ENCODE data around the gene CNNM3. TPM values are rescaled to one million over a fixed set of nuclear protein-coding genes. Genes with fewer than 3 reads are reported as not detected.

The CNNM3 gene
- total RNA-seq, 1 experiment from 2014 or later: 62.5 TPM

DNA sequence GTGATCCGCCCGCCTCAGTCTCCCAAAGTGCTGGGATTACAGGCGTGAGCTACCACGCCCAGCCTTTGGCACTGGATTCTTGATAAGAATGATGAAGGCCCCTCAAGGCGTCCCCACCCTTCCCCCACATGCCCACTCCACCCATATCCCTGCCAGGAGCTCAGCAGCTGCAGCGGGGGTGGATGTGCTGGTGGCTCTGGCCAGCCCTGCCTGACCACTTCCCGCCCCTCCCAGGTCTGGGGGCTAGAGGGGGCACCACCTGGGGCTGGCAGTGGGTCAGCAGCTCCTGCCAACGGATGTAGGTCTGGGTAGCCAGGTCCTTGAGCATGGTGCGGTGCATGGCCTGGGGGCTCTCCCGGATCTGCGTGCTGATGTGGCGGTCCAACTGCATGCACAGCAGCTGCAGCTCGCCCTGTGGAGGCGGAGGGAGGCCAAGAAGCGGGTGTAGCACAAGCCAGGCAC is 61.6 kb downstream of the CNNM3 start:
- CTCF ChIA-PET: no interaction called here
- H3K36me3 ChIP-seq (ENCODE audit: control insufficient read depth, insufficient read depth, low read length): no peaks in the 10 kb centered on the region
- DNase-seq: no peak
- peaks cover 11% of the 10 kb centered on the region for H3K4me1 ChIP-seq
- no peaks in the 10 kb centered on the region for H3K36me3 Mint-ChIP-seq (ENCODE audit: insufficient read depth, unreplicated experiment)
- no peaks in the 10 kb centered on the region for H3K27me3 ChIP-seq (replicated peaks; ENCODE audit: control insufficient read depth, insufficient read depth, low read length)
- TF ChIP-seq, protein P1, sequence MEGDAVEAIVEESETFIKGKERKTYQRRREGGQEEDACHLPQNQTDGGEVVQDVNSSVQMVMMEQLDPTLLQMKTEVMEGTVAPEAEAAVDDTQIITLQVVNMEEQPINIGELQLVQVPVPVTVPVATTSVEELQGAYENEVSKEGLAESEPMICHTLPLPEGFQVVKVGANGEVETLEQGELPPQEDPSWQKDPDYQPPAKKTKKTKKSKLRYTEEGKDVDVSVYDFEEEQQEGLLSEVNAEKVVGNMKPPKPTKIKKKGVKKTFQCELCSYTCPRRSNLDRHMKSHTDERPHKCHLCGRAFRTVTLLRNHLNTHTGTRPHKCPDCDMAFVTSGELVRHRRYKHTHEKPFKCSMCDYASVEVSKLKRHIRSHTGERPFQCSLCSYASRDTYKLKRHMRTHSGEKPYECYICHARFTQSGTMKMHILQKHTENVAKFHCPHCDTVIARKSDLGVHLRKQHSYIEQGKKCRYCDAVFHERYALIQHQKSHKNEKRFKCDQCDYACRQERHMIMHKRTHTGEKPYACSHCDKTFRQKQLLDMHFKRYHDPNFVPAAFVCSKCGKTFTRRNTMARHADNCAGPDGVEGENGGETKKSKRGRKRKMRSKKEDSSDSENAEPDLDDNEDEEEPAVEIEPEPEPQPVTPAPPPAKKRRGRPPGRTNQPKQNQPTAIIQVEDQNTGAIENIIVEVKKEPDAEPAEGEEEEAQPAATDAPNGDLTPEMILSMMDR (IDR thresholded peaks at IDR 0.05; ENCODE audit: insufficient read depth in 1 of 2, low read depth in 1 of 2, low read length in 1 of 2, severe bottlenecking in 1 of 2, unreplicated experiment in 1 of 2): no peak
- H3K4me1 Mint-ChIP-seq (ENCODE audit: low read depth, unreplicated experiment): peaks cover 7% of the 10 kb centered on the region
- H3K9me3 ChIP-seq: no peaks in the 10 kb centered on the region
- H3K4me3 ChIP-seq (ENCODE audit: low read depth, low read length): no peak overlapping the region
- no peaks in the 10 kb centered on the region for H3K9me3 Mint-ChIP-seq (ENCODE audit: unreplicated experiment)
- intact Hi-C loops (cut with micrococcal nuclease; ENCODE audit: unreplicated experiment): no loop called here
- POLR2A ChIA-PET: no interaction called here
- no peaks in the 10 kb centered on the region for H3K27me3 Mint-ChIP-seq (ENCODE audit: insufficient read depth, unreplicated experiment)
- H3K27ac Mint-ChIP-seq (ENCODE audit: unreplicated experiment): no peak overlapping the region
- BruUV-seq (replicated peaks): no TSS peak
- H3K4me3 Mint-ChIP-seq (ENCODE audit: unreplicated experiment): no peak overlapping the region

DNA sequence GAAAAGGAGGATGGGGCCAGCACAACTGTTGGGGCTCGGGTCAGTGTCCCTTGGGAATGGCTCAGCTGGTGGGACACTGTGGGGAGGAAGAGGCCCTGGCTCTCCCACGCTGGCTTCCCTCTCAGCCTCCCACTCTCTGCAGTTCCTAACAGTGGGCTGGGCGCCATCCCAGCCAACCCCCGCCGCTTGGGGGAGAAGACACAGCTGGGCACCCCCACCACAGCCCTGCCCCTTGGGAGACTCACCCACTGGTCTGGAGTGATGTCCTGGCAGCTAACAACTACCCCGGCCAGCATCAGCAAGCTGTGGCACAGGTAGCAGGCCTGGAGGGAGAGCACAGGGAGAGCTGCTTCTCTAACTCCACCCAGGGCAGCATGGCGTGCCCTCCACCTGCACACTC is 62.1 kb downstream of the CNNM3 start:
- Mint-ChIP-seq H3K27ac (ENCODE audit: unreplicated experiment) (no peak overlapping the region), H3K4me1 (ENCODE audit: low read depth, unreplicated experiment) (peaks cover 7% of the 10 kb centered on the region), H3K36me3 (ENCODE audit: insufficient read depth, unreplicated experiment) (no peaks in the 10 kb centered on the region), H3K9me3 (ENCODE audit: unreplicated experiment) (no peaks in the 10 kb centered on the region), H3K27me3 (ENCODE audit: insufficient read depth, unreplicated experiment) (no peaks in the 10 kb centered on the region), H3K4me3 (ENCODE audit: unreplicated experiment) (no peak overlapping the region)
- Histone ChIP-seq H3K9me3 (no peaks in the 10 kb centered on the region), H3K4me1 (peaks cover 6% of the 10 kb centered on the region), H3K4me3 (ENCODE audit: low read depth, low read length) (no peak overlapping the region), H3K36me3 (ENCODE audit: control insufficient read depth, insufficient read depth, low read length) (no peaks in the 10 kb centered on the region), H3K27me3 (replicated peaks; ENCODE audit: control insufficient read depth, insufficient read depth, low read length) (no peaks in the 10 kb centered on the region)
- ChIA-PET CTCF (no interaction called here), POLR2A (no interaction called here)
- BruUV-seq (replicated peaks): no TSS peak
- TF ChIP-seq, protein P1 (IDR thresholded peaks at IDR 0.05; ENCODE audit: insufficient read depth in 1 of 2, low read depth in 1 of 2, low read length in 1 of 2, severe bottlenecking in 1 of 2, unreplicated experiment in 1 of 2): no peak
- intact Hi-C loops (cut with micrococcal nuclease; ENCODE audit: unreplicated experiment): no loop called here
- no peak for DNase-seq

DNA sequence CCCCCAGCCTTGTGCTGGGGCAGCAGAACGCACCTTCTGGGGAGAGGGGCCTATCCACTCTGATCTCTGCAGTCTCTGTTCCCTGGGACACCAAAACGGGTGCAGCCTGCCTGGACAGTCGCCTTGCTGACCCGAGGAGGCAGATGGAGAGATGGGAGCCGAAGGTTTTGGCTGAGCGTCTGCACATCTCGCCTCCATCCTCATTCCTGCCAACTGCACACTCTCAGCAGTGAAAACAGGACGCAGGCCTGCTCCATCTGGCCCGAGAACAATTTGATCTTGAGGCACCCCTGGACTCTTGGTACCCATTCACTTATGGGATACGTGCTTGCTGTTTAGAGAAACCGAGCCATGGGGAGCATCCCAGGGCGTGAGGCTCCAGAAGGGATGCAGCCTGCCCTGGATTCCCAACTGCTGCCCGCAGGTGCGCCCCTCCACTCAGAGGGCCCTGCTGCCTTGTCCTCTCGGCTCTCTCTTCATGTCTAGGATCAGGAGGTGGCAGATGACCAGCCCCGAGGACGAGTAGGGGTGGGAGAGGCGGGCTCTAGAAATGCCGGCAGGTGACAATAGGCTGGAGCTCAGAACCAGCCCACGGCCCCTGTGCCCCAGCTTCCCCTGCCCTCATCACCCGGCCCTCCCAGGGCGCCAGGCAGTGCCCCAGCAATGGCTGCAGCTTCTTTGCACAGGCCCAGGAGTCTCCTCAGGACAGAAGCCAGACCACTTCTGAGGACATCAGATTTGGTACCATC is 62.9 kb downstream of the CNNM3 start:
- Histone ChIP-seq H3K36me3 (ENCODE audit: control insufficient read depth, insufficient read depth, low read length) (no peaks in the 10 kb centered on the region), H3K27me3 (replicated peaks; ENCODE audit: control insufficient read depth, insufficient read depth, low read length) (no peaks in the 10 kb centered on the region), H3K4me3 (ENCODE audit: low read depth, low read length) (no peak overlapping the region), H3K4me1 (peaks cover 3% of the 10 kb centered on the region; the same call in 1 of the 2 replicates), H3K9me3 (no peaks in the 10 kb centered on the region)
- no peaks in the 10 kb centered on the region for H3K9me3 Mint-ChIP-seq (ENCODE audit: unreplicated experiment)
- DNase-seq: no peak
- H3K27ac Mint-ChIP-seq (ENCODE audit: unreplicated experiment): no peak overlapping the region
- ChIA-PET POLR2A (no interaction called here), CTCF (interaction anchor here (2.0 kb wide), 1 partner anchor 10 kb away, joined by 12 read pairs; no protein-coding TSS in a partner anchor)
- BruUV-seq (replicated peaks): no TSS peak
- no peaks in the 10 kb centered on the region for H3K27me3 Mint-ChIP-seq (ENCODE audit: insufficient read depth, unreplicated experiment)
- no peaks in the 10 kb centered on the region for H3K36me3 Mint-ChIP-seq (ENCODE audit: insufficient read depth, unreplicated experiment)
- intact Hi-C loops (cut with micrococcal nuclease; ENCODE audit: unreplicated experiment): no loop called here
- peaks cover 7% of the 10 kb centered on the region for H3K4me1 Mint-ChIP-seq (ENCODE audit: low read depth, unreplicated experiment)
- TF ChIP-seq, protein P1 (IDR thresholded peaks at IDR 0.05; ENCODE audit: insufficient read depth in 1 of 2, low read depth in 1 of 2, low read length in 1 of 2, severe bottlenecking in 1 of 2, unreplicated experiment in 1 of 2): no peak
- no peak overlapping the region for H3K4me3 Mint-ChIP-seq (ENCODE audit: unreplicated experiment)
